SK-N-SH treated with all-trans-retinoic acid at 6 μM for 48 hours (cell line): ENCODE data around the gene KCNH1.

ENCODE experiments used
- ARNTL ChIP-seq: fragments of 450-650 bp; formaldehyde crosslinking; IDR thresholded peaks from 2 replicates; pipeline ENCODE4 v1.5.0; 2020; ENCODE audit warnings: low read depth, mild to moderate bottlenecking, moderate library complexity, borderline replicate concordance
- CSDC2 ChIP-seq: fragments of 250-450 bp; sonication (Bioruptor Pico); IDR thresholded peaks from 2 replicates; pipeline ENCODE4 v1.5.0; 2020; ENCODE audit warnings: mild to moderate bottlenecking, moderate library complexity
- ESRRG ChIP-seq: fragments of 250-450 bp; sonication (Bioruptor Pico); IDR thresholded peaks from 2 replicates; pipeline ENCODE4 v1.6.1; 2021; ENCODE audit warnings: mild to moderate bottlenecking
- TOX ChIP-seq: fragments of 250-450 bp; sonication (Bioruptor Pico); IDR thresholded peaks from 2 replicates; pipeline ENCODE4 v1.8.0; 2021; ENCODE audit warnings: mild to moderate bottlenecking, moderate library complexity, borderline replicate concordance
- ZFP3 ChIP-seq: fragments of 250-450 bp; sonication (Bioruptor Pico); IDR thresholded peaks from 2 replicates; pipeline ENCODE4 v1.5.0; 2020; ENCODE audit warnings: mild to moderate bottlenecking, moderate library complexity
- ZFP30 ChIP-seq: fragments of 450-650 bp; formaldehyde crosslinking; IDR thresholded peaks from 2 replicates; pipeline ENCODE4 v1.5.0; 2022; ENCODE audit warnings: mild to moderate bottlenecking, moderate library complexity
- ZNF70 ChIP-seq: fragments of 450-650 bp; formaldehyde crosslinking; IDR thresholded peaks from 2 replicates; pipeline ENCODE4 v1.5.0; 2020; ENCODE audit warnings: mild to moderate bottlenecking, moderate library complexity
- TF ChIP-seq, protein P1 (sequence below): fragments of 250-450 bp; sonication (Bioruptor Pico); IDR thresholded peaks from 2 replicates; pipeline ENCODE4 v1.8.0; 2020; ENCODE audit warnings: mild to moderate bottlenecking, moderate library complexity, borderline replicate concordance
- TF ChIP-seq, protein P2 (sequence below): fragments of 250-450 bp; sonication (Bioruptor Pico); IDR thresholded peaks from 2 replicates; pipeline ENCODE4 v1.8.0; 2021; ENCODE audit warnings: low read depth, mild to moderate bottlenecking, moderate library complexity, borderline replicate concordance
- TF ChIP-seq, protein P3 (sequence below): fragments of 250-450 bp; sonication (Bioruptor Pico); IDR thresholded peaks from 2 replicates; pipeline ENCODE4 v1.5.1; 2021; ENCODE audit warnings: mild to moderate bottlenecking, moderate library complexity
- TF ChIP-seq, protein P4 (sequence below): fragments of 250-450 bp; sonication (Bioruptor Pico); IDR thresholded peaks from 2 replicates; pipeline ENCODE4 v1.5.1; 2020; ENCODE audit warnings: low read depth, mild to moderate bottlenecking, moderate library complexity

- TF ChIP-seq TOX (CRISPR knock-in tag) (no peak), ESRRG (CRISPR knock-in tag) (no peak), ARNTL (CRISPR knock-in tag) (no peak), ZFP30 (CRISPR knock-in tag) (no peak), ZFP3 (no peak), CSDC2 (CRISPR knock-in tag) (no peak), ZNF70 (CRISPR knock-in tag) (no peak)
- TF ChIP-seq, protein P1, sequence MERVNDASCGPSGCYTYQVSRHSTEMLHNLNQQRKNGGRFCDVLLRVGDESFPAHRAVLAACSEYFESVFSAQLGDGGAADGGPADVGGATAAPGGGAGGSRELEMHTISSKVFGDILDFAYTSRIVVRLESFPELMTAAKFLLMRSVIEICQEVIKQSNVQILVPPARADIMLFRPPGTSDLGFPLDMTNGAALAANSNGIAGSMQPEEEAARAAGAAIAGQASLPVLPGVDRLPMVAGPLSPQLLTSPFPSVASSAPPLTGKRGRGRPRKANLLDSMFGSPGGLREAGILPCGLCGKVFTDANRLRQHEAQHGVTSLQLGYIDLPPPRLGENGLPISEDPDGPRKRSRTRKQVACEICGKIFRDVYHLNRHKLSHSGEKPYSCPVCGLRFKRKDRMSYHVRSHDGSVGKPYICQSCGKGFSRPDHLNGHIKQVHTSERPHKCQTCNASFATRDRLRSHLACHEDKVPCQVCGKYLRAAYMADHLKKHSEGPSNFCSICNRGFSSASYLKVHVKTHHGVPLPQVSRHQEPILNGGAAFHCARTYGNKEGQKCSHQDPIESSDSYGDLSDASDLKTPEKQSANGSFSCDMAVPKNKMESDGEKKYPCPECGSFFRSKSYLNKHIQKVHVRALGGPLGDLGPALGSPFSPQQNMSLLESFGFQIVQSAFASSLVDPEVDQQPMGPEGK (CRISPR knock-in tag): no peak
- TF ChIP-seq, protein P2, sequence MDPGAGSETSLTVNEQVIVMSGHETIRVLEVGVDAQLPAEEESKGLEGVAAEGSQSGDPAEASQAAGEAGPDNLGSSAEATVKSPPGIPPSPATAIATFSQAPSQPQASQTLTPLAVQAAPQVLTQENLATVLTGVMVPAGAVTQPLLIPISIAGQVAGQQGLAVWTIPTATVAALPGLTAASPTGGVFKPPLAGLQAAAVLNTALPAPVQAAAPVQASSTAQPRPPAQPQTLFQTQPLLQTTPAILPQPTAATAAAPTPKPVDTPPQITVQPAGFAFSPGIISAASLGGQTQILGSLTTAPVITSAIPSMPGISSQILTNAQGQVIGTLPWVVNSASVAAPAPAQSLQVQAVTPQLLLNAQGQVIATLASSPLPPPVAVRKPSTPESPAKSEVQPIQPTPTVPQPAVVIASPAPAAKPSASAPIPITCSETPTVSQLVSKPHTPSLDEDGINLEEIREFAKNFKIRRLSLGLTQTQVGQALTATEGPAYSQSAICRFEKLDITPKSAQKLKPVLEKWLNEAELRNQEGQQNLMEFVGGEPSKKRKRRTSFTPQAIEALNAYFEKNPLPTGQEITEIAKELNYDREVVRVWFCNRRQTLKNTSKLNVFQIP (CRISPR knock-in tag): no peak
- TF ChIP-seq, protein P3, sequence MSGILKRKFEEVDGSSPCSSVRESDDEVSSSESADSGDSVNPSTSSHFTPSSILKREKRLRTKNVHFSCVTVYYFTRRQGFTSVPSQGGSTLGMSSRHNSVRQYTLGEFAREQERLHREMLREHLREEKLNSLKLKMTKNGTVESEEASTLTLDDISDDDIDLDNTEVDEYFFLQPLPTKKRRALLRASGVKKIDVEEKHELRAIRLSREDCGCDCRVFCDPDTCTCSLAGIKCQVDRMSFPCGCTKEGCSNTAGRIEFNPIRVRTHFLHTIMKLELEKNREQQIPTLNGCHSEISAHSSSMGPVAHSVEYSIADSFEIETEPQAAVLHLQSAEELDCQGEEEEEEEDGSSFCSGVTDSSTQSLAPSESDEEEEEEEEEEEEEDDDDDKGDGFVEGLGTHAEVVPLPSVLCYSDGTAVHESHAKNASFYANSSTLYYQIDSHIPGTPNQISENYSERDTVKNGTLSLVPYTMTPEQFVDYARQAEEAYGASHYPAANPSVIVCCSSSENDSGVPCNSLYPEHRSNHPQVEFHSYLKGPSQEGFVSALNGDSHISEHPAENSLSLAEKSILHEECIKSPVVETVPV: no peak
- TF ChIP-seq, protein P4, sequence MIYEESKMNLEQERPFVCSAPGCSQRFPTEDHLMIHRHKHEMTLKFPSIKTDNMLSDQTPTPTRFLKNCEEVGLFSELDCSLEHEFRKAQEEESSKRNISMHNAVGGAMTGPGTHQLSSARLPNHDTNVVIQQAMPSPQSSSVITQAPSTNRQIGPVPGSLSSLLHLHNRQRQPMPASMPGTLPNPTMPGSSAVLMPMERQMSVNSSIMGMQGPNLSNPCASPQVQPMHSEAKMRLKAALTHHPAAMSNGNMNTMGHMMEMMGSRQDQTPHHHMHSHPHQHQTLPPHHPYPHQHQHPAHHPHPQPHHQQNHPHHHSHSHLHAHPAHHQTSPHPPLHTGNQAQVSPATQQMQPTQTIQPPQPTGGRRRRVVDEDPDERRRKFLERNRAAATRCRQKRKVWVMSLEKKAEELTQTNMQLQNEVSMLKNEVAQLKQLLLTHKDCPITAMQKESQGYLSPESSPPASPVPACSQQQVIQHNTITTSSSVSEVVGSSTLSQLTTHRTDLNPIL (CRISPR knock-in tag): no peak
Observed at GRCh38 chr1:210747112-210747511, 386.8 kb downstream of the KCNH1 start.
